GM19240 (cell line): Measurements from ENCODE around the gene WDR7.

ENCODE experiments used
- DNase-seq: peaks from one replicate; pipeline ENCODE4 v3.0.0; 2011; ENCODE audit warnings: low spot score; ENCODE audit not compliant: insufficient read length

WDR7 gene

GRCh38 chr18:56650944-56651770, at the start of gene WDR7:
TSS of gene WDR7 (plus strand) at chr18:56651359. CDS start at chr18:56672516, 21,157 bp downstream.
- DNase-seq = peak; percentile 20

GRCh38 chr18:56606618-56607017, 44.5 kb upstream of the WDR7 start:
- no peak for DNase-seq

GRCh38 chr18:56615738-56616520, 35.2 kb upstream of the WDR7 start:
- DNase-seq = no peak

- no peak for DNase-seq
These were observed 23.2 kb upstream of the WDR7 start for GRCh38 chr18:56627991-56628390.

- DNase-seq = no peak
These were observed 18.8 kb upstream of the WDR7 start for GRCh38 chr18:56632070-56633022.

GRCh38 chr18:56635007-56635406, 16.2 kb upstream of the WDR7 start:
- no peak for DNase-seq

- no peak for DNase-seq
These were observed 14.0 kb upstream of the WDR7 start for GRCh38 chr18:56637176-56637575.

- DNase-seq = no peak
These were observed 13.4 kb upstream of the WDR7 start for GRCh38 chr18:56637711-56638231.

- peak; percentile 57 for DNase-seq
These were observed 12.7 kb upstream of the WDR7 start, which contains the start of gene TXNL1 for GRCh38 chr18:56638232-56639103. TSS of gene TXNL1 (minus strand) at chr18:56638592. CDS start at chr18:56638440, 152 bp downstream.

GRCh38 chr18:56639104-56639381, 12.1 kb upstream of the WDR7 start:
- DNase-seq = no peak

GRCh38 chr18:56639571-56639970, 11.6 kb upstream of the WDR7 start:
- DNase-seq = no peak

- DNase-seq = no peak
These were observed 9.3 kb upstream of the WDR7 start for GRCh38 chr18:56641714-56642337.

- no peak for DNase-seq
These were observed 7.8 kb upstream of the WDR7 start for GRCh38 chr18:56643381-56643780.

GRCh38 chr18:56645415-56646016, 5.6 kb upstream of the WDR7 start:
- DNase-seq = no peak

- no peak for DNase-seq
These were observed 4.1 kb upstream of the WDR7 start for GRCh38 chr18:56647071-56647470.

- no peak for DNase-seq
These were observed 2.9 kb upstream of the WDR7 start for GRCh38 chr18:56647951-56648893.

- DNase-seq = no peak
These were observed 1.2 kb upstream of the WDR7 start for GRCh38 chr18:56649996-56650395.

- no peak for DNase-seq
These were observed 573 bp downstream of the WDR7 start for GRCh38 chr18:56651771-56652092.
